ENCODE measurements around the gene ATP9A.

- TF ChIP-seq CTCF (conservative IDR thresholded peaks at IDR 0.05 in 1 of 2, IDR thresholded peaks at IDR 0.05 in 1 of 2; ENCODE audit: extremely low read depth in 1 of 2, insufficient read depth in 1 of 2, low read depth in 1 of 2, low read length in 2 of 2) (no peak), EZH2 (IDR thresholded peaks at IDR 0.05; ENCODE audit: borderline replicate concordance, low read length) (no peak)
Observed at GRCh38 chr20:51680067-51680749, 88.0 kb downstream of the ATP9A start.

All from mammary epithelial cell (primary cell).